Activated CD8-positive, alpha-beta memory T cell treated with anti-CD3 and anti-CD28 coated beads for 4 hours (primary cell): ENCODE data around the gene ANP32A.

ENCODE experiments used
- DNase-seq, 2 donors: peaks; one replicate each; pipeline ENCODE4 v3.0.0-alpha.2; 2020; ENCODE audit warnings: low read depth in 2 of 2

The ANP32A gene

GRCh38 chr15:68743256-68743655, 77.4 kb downstream of the ANP32A start:
- no peak for DNase-seq

GRCh38 chr15:68739390-68740080, 81.2 kb downstream of the ANP32A start:
- DNase-seq = no peak

- no peak for DNase-seq
Measured at GRCh38 chr15:68735610-68736009, 85.1 kb downstream of the ANP32A start.

- no peak for DNase-seq
Measured at GRCh38 chr15:68734881-68735280, 85.8 kb downstream of the ANP32A start.

GRCh38 chr15:68734352-68734751, 86.3 kb downstream of the ANP32A start:
- DNase-seq = no peak

- no peak for DNase-seq
Measured at GRCh38 chr15:68733666-68734065, 87.0 kb downstream of the ANP32A start.

GRCh38 chr15:68732451-68732850, 88.2 kb downstream of the ANP32A start:
- DNase-seq = no peak

- no peak for DNase-seq
Measured at GRCh38 chr15:68730976-68731897, 89.5 kb downstream of the ANP32A start.

GRCh38 chr15:68730471-68730919, 90.2 kb downstream of the ANP32A start:
- DNase-seq = no peak

- no peak for DNase-seq
Measured at GRCh38 chr15:68729789-68730411, 90.8 kb downstream of the ANP32A start.
